ENCODE measurements around the gene PRSS23. TPM values are rescaled to one million over a fixed set of nuclear protein-coding genes. Genes with fewer than 3 reads are reported as not detected.

Gene PRSS23
- total RNA-seq, 1 donor from 2014 or later, result 11.6 TPM

DNA sequence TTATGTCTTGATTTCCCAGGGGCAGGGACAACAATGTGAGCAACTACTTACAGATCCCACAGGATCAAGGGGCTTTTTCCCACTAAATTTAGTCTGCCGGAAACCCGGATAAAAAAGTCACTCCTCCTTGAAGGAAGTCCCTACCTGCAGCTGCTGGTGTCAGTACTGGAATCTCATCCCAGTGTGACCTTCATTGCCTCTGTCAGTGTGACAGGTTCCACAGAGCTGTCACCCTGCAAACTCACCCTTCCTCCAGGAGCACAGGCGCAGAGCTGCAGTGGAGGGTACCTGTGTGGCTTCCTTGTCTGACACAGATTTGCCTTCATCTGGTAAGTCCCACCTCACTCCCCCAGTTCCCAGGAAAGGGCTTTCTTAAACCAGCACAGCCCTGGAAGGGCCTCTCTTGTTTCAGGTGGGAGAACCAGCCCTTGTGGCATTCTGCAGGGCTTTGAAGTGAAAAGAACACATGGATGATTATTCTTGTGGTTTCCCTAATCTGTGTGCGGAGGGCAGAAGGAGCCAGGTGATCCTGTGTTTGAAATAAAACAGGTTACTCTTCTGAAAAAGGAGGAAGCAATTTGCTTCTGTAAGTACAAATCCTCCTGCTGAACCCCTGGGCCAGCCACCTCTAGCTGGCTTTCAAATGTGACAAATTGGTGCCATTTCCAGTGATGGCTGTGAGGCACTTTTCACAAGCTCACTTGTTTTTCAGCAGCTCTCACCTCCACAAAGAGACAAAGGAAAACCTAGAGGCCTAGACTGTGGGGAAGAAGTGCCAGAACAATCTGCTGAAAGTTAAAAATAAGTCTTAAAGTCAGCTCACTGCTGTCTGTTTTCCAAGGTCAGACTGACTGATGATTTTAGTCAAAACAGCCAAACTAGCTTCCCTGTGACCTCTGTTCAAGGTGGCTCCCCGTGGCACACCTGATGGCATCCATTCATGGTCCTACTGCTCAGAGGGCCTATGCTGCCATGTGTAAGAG, 9.2 kb upstream of the PRSS23 start:
- ATAC-seq, result no peak

DNA sequence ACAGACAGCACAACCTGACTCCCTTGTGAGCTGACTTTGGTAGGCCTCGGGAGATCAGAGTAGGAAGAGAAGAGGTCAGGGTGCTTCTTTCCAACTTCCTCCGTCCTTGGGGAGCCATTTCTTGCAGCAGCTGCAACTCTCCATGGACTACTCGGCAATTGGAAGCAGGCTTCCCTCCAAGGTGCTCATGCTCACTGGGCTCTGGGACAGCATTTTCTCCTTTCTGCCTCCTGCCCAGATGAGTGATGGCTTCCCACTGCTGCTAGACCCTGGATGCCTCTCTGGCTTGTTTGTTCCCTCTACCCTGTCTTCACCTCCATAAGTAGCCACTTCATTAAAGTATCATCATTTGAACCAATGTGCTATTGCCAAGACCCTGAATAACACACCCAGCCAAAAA, 8.2 kb upstream of the PRSS23 start:
- ATAC-seq, result no peak

DNA sequence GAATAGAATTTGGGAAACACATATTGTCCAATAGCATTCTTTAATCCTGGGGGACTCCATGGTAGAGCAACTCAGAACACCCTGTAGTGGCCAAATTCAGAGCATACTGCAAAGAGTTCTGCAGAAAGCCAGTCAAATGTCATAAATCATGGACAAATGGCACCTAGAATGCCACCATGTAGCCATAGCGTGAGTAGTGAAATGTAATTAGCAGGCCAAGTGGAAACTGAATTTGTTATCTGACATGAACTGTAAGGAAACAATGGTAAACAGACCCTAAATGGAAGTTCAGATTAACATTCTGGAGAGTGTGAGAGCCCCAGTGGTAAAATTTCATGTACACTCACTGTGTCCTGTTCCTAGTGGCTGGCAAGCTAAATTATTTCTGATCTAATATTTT, 7.0 kb upstream of the PRSS23 start:
- no peak for ATAC-seq

DNA sequence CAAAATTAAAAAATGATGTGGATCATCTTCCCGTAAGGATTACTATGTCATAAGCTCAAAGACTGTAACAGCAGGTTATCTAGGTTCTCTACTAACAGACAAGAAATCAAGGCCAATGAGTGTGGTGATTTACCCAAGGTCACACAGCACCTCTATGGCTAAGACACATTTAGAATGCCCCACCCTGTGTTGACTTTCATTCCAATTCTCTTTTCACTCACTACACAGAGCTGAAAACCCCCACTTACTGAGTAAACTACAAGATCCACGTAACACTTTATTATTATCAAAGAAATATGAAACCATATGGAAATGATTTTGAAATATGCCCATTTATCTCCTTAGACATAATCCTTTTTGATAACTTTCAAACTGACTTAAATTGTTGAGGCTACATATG, 4.8 kb upstream of the PRSS23 start:
- no peak for ATAC-seq

DNA sequence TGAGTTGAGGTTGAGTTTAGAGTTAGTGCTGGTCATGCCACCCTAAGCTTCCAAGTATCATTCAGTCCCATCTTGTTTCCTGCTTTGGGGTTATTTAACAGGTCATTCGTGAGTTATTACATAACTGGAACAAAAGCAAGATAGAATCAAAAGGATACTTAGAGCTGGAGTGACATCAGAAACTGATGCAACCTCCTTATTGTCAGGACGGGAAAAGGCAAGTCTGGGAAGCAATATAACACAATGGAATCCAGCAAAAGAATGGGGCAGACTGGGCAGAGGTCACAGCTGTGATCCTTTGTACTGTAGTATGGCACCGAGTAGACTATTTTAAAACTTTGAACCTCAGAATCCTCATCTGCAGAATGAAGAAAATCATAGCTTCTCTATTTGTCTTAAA, 4.4 kb upstream of the PRSS23 start:
- no peak for ATAC-seq

DNA sequence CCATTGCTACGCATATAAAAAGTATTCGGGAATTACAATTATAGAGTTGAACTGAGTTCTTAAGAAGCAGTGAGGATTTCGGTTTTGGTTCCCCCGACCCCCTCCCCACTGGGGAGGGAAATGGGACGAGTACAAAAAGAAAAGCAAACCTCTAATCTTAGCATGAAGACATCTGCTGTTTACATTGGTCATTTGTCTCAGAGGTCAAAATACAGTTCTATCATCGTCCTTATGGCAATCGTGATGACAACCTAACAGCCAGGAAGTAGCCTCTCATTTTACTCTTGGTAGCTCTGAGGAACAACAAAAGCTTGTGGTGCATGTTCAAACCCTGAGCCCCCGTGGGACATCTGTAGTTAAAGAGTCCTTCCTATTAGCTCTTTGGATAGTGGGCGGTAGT, 3.2 kb upstream of the PRSS23 start:
- ATAC-seq, result no peak

DNA sequence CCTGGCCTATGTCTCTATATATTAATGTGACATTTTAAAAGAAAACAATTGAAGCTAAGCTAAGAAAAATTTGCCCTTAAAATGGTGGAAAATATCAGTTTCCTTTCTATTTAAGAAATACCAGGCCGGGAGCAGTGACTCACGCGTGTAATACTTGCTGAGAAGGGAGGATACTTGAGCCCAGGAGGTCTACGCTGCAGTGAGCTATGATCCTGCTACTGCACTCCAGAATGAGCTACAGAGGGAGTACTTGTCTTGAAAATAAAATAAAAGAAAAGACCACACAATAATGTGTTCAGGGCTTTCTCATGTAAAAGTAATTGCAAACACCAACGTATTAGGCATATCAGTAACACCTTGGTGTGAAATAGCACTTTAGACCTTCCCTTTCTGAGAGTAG, 1.4 kb upstream of the PRSS23 start:
- no peak for ATAC-seq

DNA sequence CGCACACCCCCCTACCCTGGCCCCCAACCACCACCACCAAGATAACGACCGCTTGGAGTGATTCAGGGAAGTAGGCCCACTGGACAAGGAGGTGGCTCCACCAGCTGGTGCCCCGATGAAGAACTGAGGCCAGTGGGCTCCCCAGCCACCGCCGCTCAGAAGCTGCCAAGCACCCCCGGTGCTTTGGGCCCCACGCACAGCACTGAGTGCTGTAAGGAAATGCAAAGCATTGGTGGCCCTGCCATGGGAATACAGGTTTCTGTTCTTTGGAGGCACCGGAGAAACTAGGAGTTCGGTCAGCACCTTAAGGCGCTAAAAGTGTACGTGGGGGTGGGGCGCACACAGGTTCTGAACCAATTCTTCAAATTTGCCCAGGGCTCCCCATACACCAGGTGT, 664 bp upstream of the PRSS23 start:
- no peak for ATAC-seq

DNA sequence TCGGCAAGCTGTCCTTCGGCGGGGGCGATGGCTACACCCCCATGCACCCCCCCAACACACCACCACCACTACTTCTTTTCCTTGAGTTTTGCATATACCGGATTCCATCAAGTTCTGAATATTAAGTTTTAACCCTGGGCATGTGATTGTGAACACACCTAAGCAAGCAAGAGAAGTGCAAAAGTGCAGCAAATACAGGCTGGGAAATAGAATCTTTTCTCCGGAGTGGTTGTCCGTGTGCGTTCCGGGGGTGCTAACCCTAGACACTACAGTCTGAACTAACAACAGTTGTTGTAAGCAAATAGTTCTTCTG, 574 bp downstream of the PRSS23 start:
- ATAC-seq, result no peak

DNA sequence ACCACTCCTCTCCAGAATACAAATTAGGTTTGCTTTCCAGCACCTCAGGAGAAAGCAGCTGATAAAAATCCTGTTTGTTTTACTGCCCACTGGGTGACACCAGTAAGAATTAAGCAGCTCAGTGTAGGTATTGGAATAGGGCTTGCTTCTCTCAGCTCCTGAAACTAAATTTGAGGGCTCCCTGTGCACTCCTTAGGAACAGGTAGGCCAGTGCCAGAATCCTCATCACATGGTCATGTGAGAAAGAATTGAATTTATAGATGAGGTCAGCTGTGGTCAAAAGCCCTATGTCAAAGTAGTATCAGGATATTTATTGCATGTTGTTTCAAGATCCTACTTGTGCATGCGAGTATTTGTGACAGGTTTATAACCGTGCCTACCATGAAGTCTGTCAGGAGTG, 1.0 kb downstream of the PRSS23 start:
- no peak for ATAC-seq

DNA sequence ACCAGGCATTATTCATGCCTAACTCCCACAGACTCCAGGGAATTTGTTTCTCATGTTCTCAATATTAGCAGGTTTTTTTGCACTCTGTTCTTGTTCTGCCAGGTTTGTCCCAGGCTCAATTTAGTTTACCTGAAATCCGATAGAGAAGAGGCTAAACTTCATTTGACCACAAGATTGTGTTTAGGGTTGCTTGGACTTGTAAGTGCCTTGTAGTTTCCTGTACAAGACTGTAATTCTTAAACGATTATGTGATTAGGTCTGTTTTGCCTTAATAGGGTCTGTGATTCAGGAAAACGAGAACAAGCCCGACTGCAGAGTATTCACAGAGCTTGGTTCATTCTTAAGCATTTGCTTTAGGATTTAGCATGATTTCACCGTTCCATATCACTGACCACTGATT, 1.8 kb downstream of the PRSS23 start:
- no peak for ATAC-seq

DNA sequence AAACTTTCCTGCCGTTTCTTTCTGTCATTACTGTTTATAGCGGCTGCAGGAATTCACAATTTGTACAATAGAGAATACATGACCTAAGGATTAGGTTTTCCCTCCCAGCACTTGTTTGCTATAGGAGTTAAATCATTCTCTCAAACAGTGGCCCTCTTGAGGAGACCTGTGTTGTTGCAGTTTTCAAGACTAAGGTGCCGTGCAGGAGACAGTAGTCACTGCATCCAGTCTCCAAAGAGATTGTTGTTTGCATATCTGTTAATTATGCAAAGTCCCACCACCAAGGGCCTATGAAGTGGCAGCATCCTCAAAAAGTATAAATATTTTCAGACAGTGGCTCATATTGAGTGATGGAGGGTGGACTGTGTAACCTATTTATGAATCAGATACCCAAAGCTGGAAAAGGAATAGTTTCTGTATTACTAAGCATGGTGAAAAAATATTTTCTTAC, 2.3 kb downstream of the PRSS23 start:
- peak; percentile 58 for ATAC-seq

DNA sequence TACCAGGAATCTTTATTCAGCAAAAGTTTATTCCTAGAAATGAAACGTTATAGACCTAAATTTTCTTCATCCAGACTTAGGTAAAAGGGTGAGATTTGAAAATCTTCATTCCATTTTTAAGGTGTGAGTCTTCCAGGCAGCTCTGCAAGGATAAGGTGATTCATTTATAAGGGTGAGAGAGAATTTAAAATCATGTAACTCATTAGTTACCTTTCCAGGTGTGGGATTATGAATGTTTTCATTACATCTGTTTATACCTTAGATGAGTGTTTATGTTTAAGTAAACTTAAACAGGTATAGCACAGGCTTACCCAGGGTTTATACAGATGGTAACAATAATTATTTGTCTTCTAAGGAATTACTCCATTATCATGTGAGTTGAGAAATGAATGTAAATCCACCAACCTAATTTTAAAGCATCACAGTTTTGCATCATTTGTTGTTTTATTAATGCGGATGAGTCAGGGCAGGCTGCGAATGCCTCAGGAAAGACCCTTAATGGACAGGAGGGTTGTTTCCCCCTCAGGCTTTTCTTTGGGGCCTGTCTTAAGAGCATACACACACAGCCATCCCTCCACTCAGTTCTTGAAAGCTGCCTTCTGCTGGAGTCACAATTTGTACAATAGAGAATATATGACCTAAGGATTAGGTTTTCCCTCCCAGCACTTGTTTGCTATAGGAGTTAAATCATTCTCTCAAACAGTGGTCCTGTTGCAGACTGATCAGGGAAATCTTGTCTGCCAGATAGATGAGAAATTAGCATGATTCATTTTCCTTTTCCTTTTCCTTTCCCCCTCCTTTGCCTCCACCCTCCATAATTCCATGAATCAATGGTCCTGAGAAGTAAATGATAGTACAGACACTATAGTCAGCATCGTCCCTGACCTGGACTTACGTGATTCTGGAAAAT, 3.0 kb downstream of the PRSS23 start:
- no peak for ATAC-seq

DNA sequence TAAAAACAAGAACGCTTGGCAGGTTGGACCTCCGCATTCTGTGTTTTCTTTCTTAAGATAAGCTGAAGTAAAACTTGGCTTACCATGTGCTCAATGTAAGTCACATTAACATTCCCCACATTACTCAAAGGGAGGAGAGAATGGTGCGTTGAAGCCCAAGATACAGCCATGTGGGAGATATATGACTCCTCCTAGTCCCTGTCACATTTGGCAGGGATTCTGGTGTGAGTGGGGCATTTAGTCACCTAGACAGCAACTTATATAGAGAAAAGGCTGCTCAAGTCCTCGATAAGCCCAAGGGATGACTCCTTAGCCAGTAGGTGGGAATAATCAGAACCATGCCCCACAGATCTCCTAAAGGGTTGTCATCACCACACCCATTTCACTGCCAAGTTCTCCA, 4.6 kb downstream of the PRSS23 start:
- no peak for ATAC-seq

DNA sequence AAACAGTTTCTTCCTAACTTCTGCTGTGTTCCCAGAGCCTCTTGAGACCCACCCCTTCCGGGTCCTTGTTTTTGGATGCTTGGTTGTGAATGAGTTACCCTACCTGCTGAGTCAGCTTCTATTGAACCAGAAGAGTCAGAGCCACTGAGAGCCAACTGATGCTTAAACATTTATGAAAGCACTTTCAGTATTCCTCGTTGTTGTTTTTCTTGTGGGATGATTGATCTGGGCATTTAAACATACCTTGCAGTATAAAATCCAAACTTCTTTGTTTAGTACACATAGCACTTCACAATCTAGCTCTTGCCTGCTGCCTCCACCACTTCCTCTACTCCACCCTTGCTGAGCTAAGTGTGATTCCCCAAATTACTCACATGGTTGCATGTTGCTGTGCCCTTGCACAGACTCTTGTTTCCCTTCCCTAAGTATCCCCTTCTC, 5.5 kb downstream of the PRSS23 start:
- peak; percentile 73 for ATAC-seq

DNA sequence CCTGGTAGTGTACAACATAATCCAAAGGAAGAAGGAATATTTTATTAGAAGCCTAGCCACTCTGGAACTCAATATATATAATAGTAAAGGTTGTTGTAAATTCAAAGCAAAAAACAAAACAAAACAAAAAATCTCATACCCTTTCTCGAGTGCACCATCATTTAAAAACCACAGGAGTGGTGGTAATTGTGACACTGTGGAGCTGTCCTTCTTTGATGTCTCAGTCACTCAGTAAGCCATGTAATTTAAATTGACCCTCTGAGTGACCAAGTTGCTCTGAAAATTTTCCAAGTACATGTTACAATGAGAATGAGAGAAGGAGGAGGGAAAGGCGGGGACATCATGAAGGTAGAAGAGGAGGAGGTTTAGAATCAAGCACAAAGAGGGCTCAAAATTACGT, 6.6 kb downstream of the PRSS23 start:
- ATAC-seq, result no peak

DNA sequence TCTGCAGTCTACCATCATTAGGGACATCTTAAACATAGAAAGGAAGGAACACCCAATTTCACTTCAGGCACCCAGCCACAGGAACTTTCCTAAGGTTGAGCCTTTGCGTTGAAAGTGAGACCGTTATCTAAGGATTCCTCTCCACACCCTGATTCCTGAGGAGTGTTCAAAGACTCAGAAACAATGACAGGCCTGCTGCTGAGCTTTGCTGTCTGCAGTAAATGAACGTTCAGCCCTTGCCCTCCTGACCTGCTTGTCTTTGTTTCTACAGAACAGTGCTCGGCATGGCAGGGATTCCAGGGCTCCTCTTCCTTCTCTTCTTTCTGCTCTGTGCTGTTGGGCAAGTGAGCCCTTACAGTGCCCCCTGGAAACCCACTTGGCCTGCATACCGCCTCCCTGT, 7.0 kb downstream of the PRSS23 start:
- ATAC-seq, result no peak

DNA sequence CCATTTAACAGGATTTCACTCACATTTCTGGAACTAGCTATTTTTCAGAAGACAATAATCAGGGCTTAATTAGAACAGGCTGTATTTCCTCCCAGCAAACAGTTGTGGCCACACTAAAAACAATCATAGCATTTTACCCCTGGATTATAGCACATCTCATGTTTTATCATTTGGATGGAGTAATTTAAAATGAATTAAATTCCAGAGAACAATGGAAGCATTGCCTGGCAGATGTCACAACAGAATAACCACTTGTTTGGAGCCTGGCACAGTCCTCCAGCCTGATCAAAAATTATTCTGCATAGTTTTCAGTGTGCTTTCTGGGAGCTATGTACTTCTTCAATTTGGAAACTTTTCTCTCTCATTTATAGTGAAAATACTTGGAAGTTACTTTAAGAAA, 9.2 kb downstream of the PRSS23 start:
- ATAC-seq, result no peak

DNA sequence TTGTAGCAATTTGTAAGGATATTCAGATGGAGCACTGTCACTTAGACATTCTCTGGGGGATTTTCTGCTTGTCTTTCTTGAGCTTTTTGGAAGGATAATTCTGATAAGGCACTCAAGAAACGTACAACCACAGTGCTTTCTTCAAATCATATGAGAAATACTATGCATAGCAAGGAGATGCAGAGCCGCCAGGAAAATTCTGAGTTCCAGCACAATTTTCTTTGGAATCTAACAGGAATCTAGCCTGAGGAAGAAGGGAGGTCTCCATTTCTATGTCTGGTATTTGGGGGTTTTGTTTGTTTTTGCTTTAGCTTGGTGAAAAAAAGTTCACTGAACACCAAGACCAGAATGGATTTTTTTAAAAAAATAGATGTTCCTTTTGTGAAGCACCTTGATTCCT, 9.9 kb downstream of the PRSS23 start:
- no peak for ATAC-seq

DNA sequence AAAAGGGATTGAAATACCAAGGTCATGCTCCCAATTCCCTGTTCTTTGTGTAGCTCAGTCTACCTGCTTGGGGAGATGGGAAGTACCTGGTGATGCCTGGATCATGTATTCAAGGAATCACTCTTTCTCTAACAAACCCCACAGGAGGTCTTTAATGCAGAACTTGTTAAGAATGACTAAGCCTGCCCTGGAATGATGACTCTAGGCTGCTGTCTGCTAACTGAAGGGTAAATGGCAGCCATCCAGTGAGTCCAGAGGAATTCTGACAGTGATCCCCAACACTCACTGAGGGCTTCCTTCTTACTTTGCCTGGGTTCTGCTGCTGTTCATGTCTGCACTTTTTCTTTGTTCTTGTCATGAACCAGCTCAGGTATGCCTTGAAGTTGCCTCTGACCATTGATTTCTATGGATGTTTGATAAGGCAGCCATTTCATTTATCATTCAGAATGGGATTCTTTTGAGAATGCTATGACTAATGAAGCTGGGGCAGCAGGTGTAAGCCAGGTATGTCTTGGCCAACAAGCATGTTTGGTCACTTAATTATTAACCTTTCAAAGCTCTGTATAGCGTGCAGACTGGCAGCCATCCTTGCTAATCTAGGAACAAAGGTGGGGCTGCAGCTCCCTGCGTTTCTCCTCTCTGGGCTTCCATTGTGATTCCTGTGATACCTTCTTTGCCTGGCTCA, 11.4 kb downstream of the PRSS23 start:
- peak; percentile 60 for ATAC-seq

DNA sequence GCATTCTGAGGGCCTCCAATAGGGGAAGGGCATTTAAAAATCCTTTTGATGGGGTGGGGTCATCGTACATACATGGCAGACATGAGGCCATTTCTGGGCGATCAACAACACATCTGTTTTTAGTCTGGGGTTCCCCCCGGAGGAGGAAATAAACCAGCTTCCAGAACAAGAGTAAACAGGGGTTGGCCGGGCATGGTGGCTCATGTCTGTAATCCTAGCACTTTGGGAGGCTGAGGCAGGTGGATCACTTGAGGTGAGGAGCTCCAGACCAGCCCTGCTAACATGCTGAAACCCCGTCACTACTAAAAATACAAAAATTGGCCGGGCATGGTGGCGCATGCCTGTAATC, 12.0 kb downstream of the PRSS23 start:
- peak; percentile 10 for ATAC-seq

DNA sequence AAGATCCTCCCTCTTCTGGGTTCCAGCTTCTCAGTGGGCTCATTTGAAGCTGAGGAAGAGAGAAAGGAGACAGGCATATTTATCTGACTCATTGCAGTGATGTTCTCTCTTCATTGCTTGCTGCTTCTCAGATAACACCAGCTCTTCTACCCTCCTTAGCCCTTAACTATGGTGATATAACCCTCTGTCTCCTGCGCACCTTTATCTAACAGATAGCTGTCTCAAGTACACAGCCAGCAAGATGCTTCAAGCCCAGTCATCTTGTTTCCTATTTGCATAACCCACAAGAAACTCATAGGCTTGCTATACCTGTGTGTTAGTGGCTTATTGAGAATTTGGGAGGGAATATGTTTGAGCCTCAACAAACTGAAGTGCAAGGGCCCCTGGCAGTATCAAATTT, 12.6 kb downstream of the PRSS23 start:
- ATAC-seq, result no peak

DNA sequence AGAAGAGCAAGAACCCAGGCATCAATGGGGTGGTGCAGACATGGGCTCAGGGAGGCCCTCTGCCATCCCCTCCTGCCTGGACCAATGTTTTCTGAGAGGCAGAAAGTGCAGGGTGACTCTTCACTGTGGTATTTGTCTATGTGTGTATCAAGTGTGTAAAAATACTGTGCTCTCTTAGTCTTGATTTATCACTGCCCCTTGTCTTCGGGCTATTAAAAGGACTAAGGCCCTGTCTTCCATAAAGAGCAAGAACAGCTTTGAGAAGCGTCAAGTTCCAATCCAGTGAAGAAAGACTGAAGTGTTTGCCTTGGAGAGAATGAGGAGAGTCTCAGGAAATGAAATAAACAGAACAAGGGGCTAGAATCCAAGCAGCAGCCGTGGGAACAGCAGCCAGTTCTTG, 14.4 kb downstream of the PRSS23 start:
- no peak for ATAC-seq
